Activated T-helper 9 cell treated with anti-CD3 and anti-CD28 coated beads, Interleukin-2, amount 50 U/mL, for 16 hours (primary cell): ENCODE data around the gene RD3L.

Experiments
- DNase-seq: peaks from one replicate; pipeline ENCODE4 v3.0.0-alpha.2; 2020; ENCODE audit warnings: low read depth

The RD3L gene

GRCh38 chr14:103896578-103896977, 45.8 kb downstream of the RD3L start:
- DNase-seq = no peak

DNA sequence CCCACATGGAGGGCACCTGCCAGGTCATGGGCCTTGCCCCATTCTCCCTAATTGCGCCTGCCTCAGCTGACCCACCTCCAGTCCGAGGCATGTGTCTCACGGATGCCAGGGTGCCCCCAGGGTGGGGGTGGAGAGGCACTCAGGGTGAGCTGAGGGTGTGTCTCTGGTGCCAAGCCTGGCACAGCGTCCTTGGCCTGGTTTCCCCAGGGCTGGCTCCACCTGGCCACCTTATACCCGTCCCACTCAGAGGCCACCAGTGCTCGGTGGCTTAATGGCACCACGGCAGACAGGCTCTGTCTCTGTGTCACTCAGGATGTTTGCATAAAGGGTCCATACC, 47.6 kb downstream of the RD3L start:
- DNase-seq = no peak

GRCh38 chr14:103894034-103894722, 48.2 kb downstream of the RD3L start:
- no peak for DNase-seq

GRCh38 chr14:103892247-103892646, 50.1 kb downstream of the RD3L start:
- no peak for DNase-seq

- no peak for DNase-seq
Observed at GRCh38 chr14:103891667-103892215, 50.6 kb downstream of the RD3L start.

DNA sequence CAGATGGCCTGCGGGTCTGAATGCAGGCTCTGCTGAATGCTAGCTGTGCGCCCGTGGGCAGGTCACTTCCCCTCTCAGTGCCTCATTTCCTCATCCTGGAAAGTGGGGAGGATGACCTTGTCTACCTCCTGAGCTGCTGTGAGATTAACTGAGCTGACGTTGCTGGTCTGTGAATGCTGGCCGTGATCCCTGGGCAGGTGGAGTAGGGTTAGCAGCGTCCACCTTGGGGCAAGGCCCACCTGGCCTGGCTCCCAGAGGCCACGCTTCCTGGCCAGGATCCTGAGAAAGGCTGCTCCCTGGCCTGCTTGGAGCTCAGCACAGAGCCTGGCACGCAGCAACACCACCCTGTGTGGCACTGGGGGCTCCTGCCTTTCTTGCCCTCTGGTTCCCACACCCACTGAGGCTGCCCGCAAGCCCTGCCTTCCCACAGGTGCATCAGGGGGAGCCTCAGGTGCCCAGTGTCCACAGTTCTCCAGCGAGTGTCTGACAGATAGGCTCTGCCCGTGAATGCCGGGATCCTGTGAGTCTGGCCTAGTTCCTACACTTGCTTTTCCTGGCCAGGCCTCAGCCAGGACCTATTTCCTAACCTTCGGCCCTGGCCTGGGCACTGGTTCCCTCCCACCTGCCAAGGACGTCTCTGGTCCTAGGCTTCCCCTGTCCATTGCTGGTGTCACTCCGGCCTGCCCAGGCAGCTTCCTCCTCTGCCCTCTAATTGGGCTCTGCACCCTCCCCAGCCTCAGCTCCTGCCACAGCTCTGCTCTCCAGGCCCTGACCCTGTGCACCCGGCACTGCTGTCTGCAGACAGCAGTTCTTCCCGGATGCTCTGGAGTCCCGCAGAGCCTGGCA, 51.3 kb downstream of the RD3L start:
- DNase-seq = no peak
